ENCODE measurements around the gene RPS6KA2. TPM values are rescaled to one million over a fixed set of nuclear protein-coding genes. Genes with fewer than 3 reads are reported as not detected.

RPS6KA2 gene
- total and polyA plus RNA-seq, 2 donors (not counting 3 experiments of a cell fraction or from before 2014, with no cell fraction given), result 54.5 to 75.8 TPM

GRCh38 chr6:166613027-166613426, 14.0 kb downstream of the RPS6KA2 start:
- ChIA-PET CTCF (interaction anchor here (1.6 kb wide), 1 partner anchor 14 kb away, joined by 5 read pairs; no protein-coding TSS in a partner anchor), POLR2A (interaction anchor here (0.6 to 0.8 kb wide), 2 partner anchors 12 to 14 kb away, joined by 3 to 6 read pairs; no protein-coding TSS in a partner anchor)
- H3K79me2 ChIP-seq (ENCODE audit: control insufficient read depth, insufficient read depth, low read length), result peaks cover 27% of the 10 kb centered on the region
- H3K9me3 ChIP-seq (replicated peaks; ENCODE audit: control insufficient read depth, insufficient read depth, low read length), result no peaks in the 10 kb centered on the region
- H2AFZ ChIP-seq (ENCODE audit: low read depth, low read length), result no peak overlapping the region
- intact Hi-C loops (cut with micrococcal nuclease), result no loop called here
- dilution Hi-C loops (cut with MboI; ENCODE audit: extremely low pct_ligation_motif_present, low sequenced_read_pairs), result no loop called here
- no TSS peak for BruUV-seq (replicated peaks)
- no peak overlapping the region for H3K27ac ChIP-seq (ENCODE audit: insufficient read depth, low read depth, low read length)
- H3K9me1 ChIP-seq (replicated peaks; ENCODE audit: control insufficient read depth, extremely low read depth, insufficient read depth, low read length), result no peaks in the 10 kb centered on the region
- no peak for TF ChIP-seq POLR2A (IDR thresholded peaks at IDR 0.05; ENCODE audit: low read depth, low read length)
- no peak for TF ChIP-seq MYC (IDR thresholded peaks at IDR 0.05; ENCODE audit: low read depth, low read length)
- no peak for TF ChIP-seq JUN (IDR thresholded peaks at IDR 0.05; ENCODE audit: borderline replicate concordance, insufficient read depth, insufficient read length, low read depth)
- TF ChIP-seq GATA2 (IDR thresholded peaks at IDR 0.05; ENCODE audit: insufficient read depth, insufficient read length, low read depth, low read length), result no peak
- no peak for TF ChIP-seq FOS (IDR thresholded peaks at IDR 0.05; ENCODE audit: borderline replicate concordance, insufficient read depth, low read length)
- TF ChIP-seq EZH2 (IDR thresholded peaks at IDR 0.05; ENCODE audit: borderline replicate concordance, low read depth, low read length, severe bottlenecking), result no peak
- TF ChIP-seq, protein P1, sequence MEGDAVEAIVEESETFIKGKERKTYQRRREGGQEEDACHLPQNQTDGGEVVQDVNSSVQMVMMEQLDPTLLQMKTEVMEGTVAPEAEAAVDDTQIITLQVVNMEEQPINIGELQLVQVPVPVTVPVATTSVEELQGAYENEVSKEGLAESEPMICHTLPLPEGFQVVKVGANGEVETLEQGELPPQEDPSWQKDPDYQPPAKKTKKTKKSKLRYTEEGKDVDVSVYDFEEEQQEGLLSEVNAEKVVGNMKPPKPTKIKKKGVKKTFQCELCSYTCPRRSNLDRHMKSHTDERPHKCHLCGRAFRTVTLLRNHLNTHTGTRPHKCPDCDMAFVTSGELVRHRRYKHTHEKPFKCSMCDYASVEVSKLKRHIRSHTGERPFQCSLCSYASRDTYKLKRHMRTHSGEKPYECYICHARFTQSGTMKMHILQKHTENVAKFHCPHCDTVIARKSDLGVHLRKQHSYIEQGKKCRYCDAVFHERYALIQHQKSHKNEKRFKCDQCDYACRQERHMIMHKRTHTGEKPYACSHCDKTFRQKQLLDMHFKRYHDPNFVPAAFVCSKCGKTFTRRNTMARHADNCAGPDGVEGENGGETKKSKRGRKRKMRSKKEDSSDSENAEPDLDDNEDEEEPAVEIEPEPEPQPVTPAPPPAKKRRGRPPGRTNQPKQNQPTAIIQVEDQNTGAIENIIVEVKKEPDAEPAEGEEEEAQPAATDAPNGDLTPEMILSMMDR (IDR thresholded peaks at IDR 0.05; ENCODE audit: extremely low read depth in 1 of 2, insufficient read depth in 1 of 2, low read depth in 1 of 2, low read length in 2 of 2), result no peak
- TF ChIP-seq POLR2AphosphoS5 (IDR thresholded peaks at IDR 0.05; ENCODE audit: insufficient read depth, low read depth, low read length), result no peak
- TF ChIP-seq MAX (IDR thresholded peaks at IDR 0.05; ENCODE audit: insufficient read depth, insufficient read length), result no peak
- DNase-seq (ENCODE audit: low read depth, low spot score), result no peak
- no peak overlapping the region for H3K9ac ChIP-seq (replicated peaks; ENCODE audit: extremely low read depth, insufficient read depth, low read length)
- H3K4me1 ChIP-seq (ENCODE audit: control insufficient read depth, extremely low read depth, insufficient read depth, low read length), result peaks cover 39% of the 10 kb centered on the region
- H3K4me2 ChIP-seq (ENCODE audit: insufficient read depth, low read length), result no peak overlapping the region
- peak; percentile 26 for FAIRE-seq
- no peaks in the 10 kb centered on the region for H4K20me1 ChIP-seq (replicated peaks; ENCODE audit: control insufficient read depth, extremely low read depth, insufficient read depth, low read length)
- H3K4me3 ChIP-seq (replicated peaks in 1 of 3; ENCODE audit: insufficient read depth in 1 of 3, low read depth in 1 of 3, low read length in 3 of 3), result no peak overlapping the region
- peaks cover 0 to 2% of the 10 kb centered on the region in 2 experiments for H3K36me3 ChIP-seq (ENCODE audit: control insufficient read depth in 2 of 2, extremely low read depth in 1 of 2, insufficient read depth in 2 of 2, low read length in 2 of 2)
- no peaks in the 10 kb centered on the region for H3K27me3 ChIP-seq (ENCODE audit: control insufficient read depth in 2 of 2, insufficient read depth in 2 of 2, low read length in 2 of 2)

Data from endothelial cell of umbilical vein (primary cell).